Bone marrow (tissue), 2 donors: Measurements from ENCODE around the gene PHF11.
"Not testable (repeated sequence)": the region's sequence is repeated elsewhere in the genome, so short reads cannot be mapped to it uniquely, and the experiment has no call there.

ENCODE experiments used
- DNase-seq, 2 donors: peaks; one replicate each; lab custom pipeline; 2025; lab: John Stamatoyannopoulos, UW

The PHF11 gene

GRCh38 chr13:49546561-49546960 lies 50.8 kb downstream of the PHF11 start:
- no peak for DNase-seq

GRCh38 chr13:49549289-49549688 lies 53.5 kb downstream of the PHF11 start:
- DNase-seq = no peak

GRCh38 chr13:49550942-49551644 lies 55.3 kb downstream of the PHF11 start:
- peak in 1 of 2 donors; percentile 75 for DNase-seq

- DNase-seq = no peak
Measured at GRCh38 chr13:49553888-49554287, 58.1 kb downstream of the PHF11 start.

- no peak for DNase-seq
Measured at GRCh38 chr13:49554387-49554786, 58.6 kb downstream of the PHF11 start.

GRCh38 chr13:49559006-49559405 lies 63.3 kb downstream of the PHF11 start:
- DNase-seq = no peak

- peak in 1 of 2 donors; percentile 28 for DNase-seq
Measured at GRCh38 chr13:49560270-49561061, 64.7 kb downstream of the PHF11 start.

- no peak for DNase-seq
Measured at GRCh38 chr13:49561062-49561410, 65.3 kb downstream of the PHF11 start.

- no peak for DNase-seq
Measured at GRCh38 chr13:49563516-49563915, 67.8 kb downstream of the PHF11 start.

GRCh38 chr13:49565461-49565860 lies 69.7 kb downstream of the PHF11 start:
- DNase-seq = not testable (repeated sequence)

GRCh38 chr13:49566461-49566860 lies 70.7 kb downstream of the PHF11 start:
- DNase-seq = no peak

GRCh38 chr13:49567491-49567890 lies 71.7 kb downstream of the PHF11 start:
- no peak for DNase-seq

- DNase-seq = peak in 1 of 2 donors; percentile 24
Measured at GRCh38 chr13:49569993-49570689, 74.4 kb downstream of the PHF11 start.

GRCh38 chr13:49571299-49572240 lies 75.8 kb downstream of the PHF11 start:
- no peak for DNase-seq
